Measurements from ENCODE around the gene ZBTB46.

The ZBTB46 gene

GRCh38 chr20:63744158-63744557 lies 86.9 kb downstream of the ZBTB46 start:
- no peak for FAIRE-seq

GRCh38 chr20:63743210-63743970 lies 87.7 kb downstream of the ZBTB46 start:
- no peak for FAIRE-seq

GRCh38 chr20:63742381-63743024 lies 88.6 kb downstream of the ZBTB46 start:
- FAIRE-seq = no peak

- no peak for FAIRE-seq
Observed at GRCh38 chr20:63741676-63742380, 89.2 kb downstream of the ZBTB46 start.

GRCh38 chr20:63741354-63741675 lies 89.7 kb downstream of the ZBTB46 start:
- FAIRE-seq = no peak

GRCh38 chr20:63740627-63741353 lies 90.3 kb downstream of the ZBTB46 start:
- FAIRE-seq = no peak

- FAIRE-seq = no peak
Observed at GRCh38 chr20:63740070-63740626, 90.9 kb downstream of the ZBTB46 start.

GRCh38 chr20:63739130-63740069 lies 91.7 kb downstream of the ZBTB46 start, which contains the start of gene SLC2A4RG:
TSS of gene SLC2A4RG (plus strand) at chr20:63739776. CDS start at chr20:63739913, 137 bp downstream.
- no peak for FAIRE-seq

- no peak for FAIRE-seq
Observed at GRCh38 chr20:63738687-63739129, 92.4 kb downstream of the ZBTB46 start.

GRCh38 chr20:63737945-63738686 lies 92.9 kb downstream of the ZBTB46 start:
- no peak for FAIRE-seq

GRCh38 chr20:63737695-63737944 lies 93.4 kb downstream of the ZBTB46 start:
- no peak for FAIRE-seq

GRCh38 chr20:63736893-63737694 lies 94.0 kb downstream of the ZBTB46 start:
- no peak for FAIRE-seq

- FAIRE-seq = no peak
Observed at GRCh38 chr20:63735859-63736718, 95.0 kb downstream of the ZBTB46 start, which contains the start of gene LIME1. TSS of gene LIME1 (plus strand) at chr20:63736664. CDS start at chr20:63737550, 886 bp downstream.

- no peak for FAIRE-seq
Observed at GRCh38 chr20:63734946-63735858, 95.9 kb downstream of the ZBTB46 start.

GRCh38 chr20:63734111-63734945 lies 96.7 kb downstream of the ZBTB46 start:
- FAIRE-seq = no peak

GRCh38 chr20:63733579-63734081 lies 97.4 kb downstream of the ZBTB46 start:
- no peak for FAIRE-seq

GRCh38 chr20:63733117-63733516 lies 97.9 kb downstream of the ZBTB46 start:
- no peak for FAIRE-seq

All from colon (tissue), 2 donors.